PC-3 (cell line): Measurements from ENCODE around the gene SLC35F5. TPM values are rescaled to one million over a fixed set of nuclear protein-coding genes. Genes with fewer than 3 reads are reported as not detected.

Experiments used
- ATAC-seq: fragments of 200-7000 bp; cut with Tn5 transposase; 2 replicates; pipeline ENCODE4 v1.9.1; 2020; ENCODE audit warnings: mild to moderate bottlenecking, moderate library complexity
- BruUV-seq: library from RNA; stranded (reverse); fragments of 400-500 nt; replicated peaks from 2 replicates; lab custom pipeline; 2021; lab: Mats Ljungman, UMichigan
- CTCF ChIA-PET: fragments of 300-600 bp; sonication (Branson Sonifier 250); formaldehyde crosslinking; loops from one replicate; lab custom pipeline; 2022; ENCODE audit warnings: antibody characterized with exemption; lab: Charles Lee
- POLR2A ChIA-PET: fragments of 300-600 bp; sonication (Branson Sonifier 250); formaldehyde crosslinking; loops from one replicate; lab custom pipeline; 2022; ENCODE audit warnings: antibody characterized with exemption; ENCODE audit not compliant: unreplicated experiment; lab: Charles Lee
- DNase-seq: peaks from one replicate; pipeline ENCODE4 v3.0.0-alpha.2; 2015
- H2AFZ ChIP-seq: fragments of 300-600 bp; sonication (generic); 2 replicates; pipeline ENCODE4 v1.6.0; 2016; ENCODE audit warnings: antibody characterized with exemption, low read length
- H3F3A ChIP-seq: fragments of 300-600 bp; sonication (generic); one replicate; pipeline ENCODE4 v1.6.0; 2017; ENCODE audit warnings: antibody characterized with exemption, low read length, control low read depth, mild to moderate bottlenecking; ENCODE audit not compliant: unreplicated experiment
- H3K27ac ChIP-seq: fragments of 300-600 bp; sonication (generic); 2 replicates; pipeline ENCODE4 v1.5.1; 2016; ENCODE audit warnings: mild to moderate bottlenecking, low read length
- H3K27me3 ChIP-seq: fragments of 300-600 bp; sonication (generic); 2 replicates; pipeline ENCODE4 v1.6.1; 2016; ENCODE audit warnings: low read length, mixed read lengths
- H3K36me3 ChIP-seq: fragments of 300-600 bp; sonication (generic); 2 replicates; pipeline ENCODE4 v1.6.1; 2016; ENCODE audit warnings: low read depth, mixed run types, low read length, mixed read lengths
- H3K4me1 ChIP-seq: fragments of 300-600 bp; sonication (generic); 2 replicates; pipeline ENCODE4 v1.5.1; 2016; ENCODE audit warnings: low read length; ENCODE audit not compliant: insufficient read depth
- H3K4me2 ChIP-seq: fragments of 300-600 bp; sonication (generic); 2 replicates; pipeline ENCODE4 v1.6.0; 2016; ENCODE audit warnings: low read length
- H3K4me3 ChIP-seq: fragments of 300-600 bp; sonication (generic); 2 replicates; pipeline ENCODE4 v1.5.1; 2016; ENCODE audit warnings: mild to moderate bottlenecking, low read length, mixed read lengths
- H3K79me2 ChIP-seq: fragments of 300-600 bp; sonication (generic); 2 replicates; pipeline ENCODE4 v1.6.1; 2017; ENCODE audit warnings: low read length, mixed read lengths
- H3K9ac ChIP-seq: fragments of 300-600 bp; sonication (generic); 2 replicates; pipeline ENCODE4 v1.6.0; 2016; ENCODE audit warnings: mild to moderate bottlenecking, low read length
- H3K9me2 ChIP-seq: fragments of 300-600 bp; sonication (generic); replicated peaks from 2 replicates; pipeline ENCODE4 v1.6.1; 2016; ENCODE audit warnings: mixed run types, low read length, mixed read lengths
- H3K9me3 ChIP-seq: fragments of 300-600 bp; sonication (generic); 2 replicates; pipeline ENCODE4 v1.6.1; 2016; ENCODE audit warnings: low read length, mixed read lengths
- H4K20me1 ChIP-seq: fragments of 300-600 bp; sonication (generic); 2 replicates; pipeline ENCODE4 v1.6.1; 2016; ENCODE audit warnings: low read length, mixed read lengths
- EZH2 ChIP-seq: fragments of 300-600 bp; sonication (generic); IDR thresholded peaks from one replicate; pipeline ENCODE4 v1.6.1; 2017; ENCODE audit warnings: antibody characterized with exemption, mild to moderate bottlenecking, low read length; ENCODE audit not compliant: unreplicated experiment
- EZH2phosphoT487 ChIP-seq: fragments of 300-600 bp; sonication (generic); IDR thresholded peaks from 2 replicates; pipeline ENCODE4 v1.6.1; 2018; ENCODE audit warnings: mild to moderate bottlenecking, antibody characterized with exemption, low read length, borderline replicate concordance
- intact Hi-C: fragments of 100-400 bp; cut with micrococcal nuclease; formaldehyde crosslinking; loops from 2 replicates; pipeline ENCODE4 v1.9.0; 2023
- total RNA-seq: library from RNA; depleted of rRNA; stranded (reverse); fragments of >200 nt; gene quantifications from 2 replicates; pipeline ENCODE4 v1.2.3, GENCODE V29; 2014
- TF ChIP-seq, protein P1 (sequence below): fragments of 300-600 bp; sonication (generic); conservative IDR thresholded peaks from 2 replicates; pipeline ENCODE4 v1.5.1; 2017; ENCODE audit warnings: antibody characterized with exemption, low read depth, mild to moderate bottlenecking, low read length

SLC35F5 gene
- total RNA-seq, 1 experiment from 2014 or later = 55.3 TPM

DNA sequence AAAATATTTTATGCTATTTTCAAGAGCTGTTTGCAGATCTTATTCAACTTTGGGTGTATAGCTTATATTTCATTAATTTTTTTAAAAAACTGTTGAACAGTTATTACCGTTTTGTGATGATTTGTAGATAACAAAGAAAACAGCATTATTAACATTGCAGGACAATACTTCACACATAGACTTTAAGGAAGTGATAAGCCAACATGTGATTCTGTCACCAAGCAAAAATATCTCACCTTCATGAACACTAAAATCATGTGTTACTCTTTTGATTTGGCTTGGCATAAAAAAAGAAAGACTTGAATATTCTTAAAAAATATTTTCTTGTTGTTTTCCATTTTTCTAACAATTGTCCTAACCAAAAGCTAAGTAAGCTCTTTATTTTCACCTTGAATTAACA lies 33.0 kb downstream of the SLC35F5 start:
- H3K9ac ChIP-seq = no peak overlapping the region
- DNase-seq (no peak), ATAC-seq (no peak)
- no peak overlapping the region for H3K4me3 ChIP-seq
- H3K4me2 ChIP-seq = no peak overlapping the region
- H3K27me3 ChIP-seq = no peaks in the 10 kb centered on the region
- no peaks in the 10 kb centered on the region for H3K9me2 ChIP-seq
- peaks cover 15% of the 10 kb centered on the region for H3K36me3 ChIP-seq
- H3K4me1 ChIP-seq = peaks cover 4% of the 10 kb centered on the region; the same call in 1 of the 2 replicates
- no peak overlapping the region for H2AFZ ChIP-seq
- H3K9me3 ChIP-seq = no peaks in the 10 kb centered on the region
- H3K79me2 ChIP-seq = no peaks in the 10 kb centered on the region
- H3K27ac ChIP-seq = no peak overlapping the region
- intact Hi-C loops = no loop called here
- BruUV-seq = no TSS peak
- H4K20me1 ChIP-seq = no peaks in the 10 kb centered on the region
- peaks cover 8% of the 10 kb centered on the region for H3F3A ChIP-seq
- ChIA-PET POLR2A (no interaction called here), CTCF (interaction anchor here (0.6 kb wide), 1 partner anchor 150 kb away, joined by 3 read pairs; no protein-coding TSS in a partner anchor)
- TF ChIP-seq EZH2phosphoT487 (no peak), EZH2 (no peak)
- TF ChIP-seq, protein P1, sequence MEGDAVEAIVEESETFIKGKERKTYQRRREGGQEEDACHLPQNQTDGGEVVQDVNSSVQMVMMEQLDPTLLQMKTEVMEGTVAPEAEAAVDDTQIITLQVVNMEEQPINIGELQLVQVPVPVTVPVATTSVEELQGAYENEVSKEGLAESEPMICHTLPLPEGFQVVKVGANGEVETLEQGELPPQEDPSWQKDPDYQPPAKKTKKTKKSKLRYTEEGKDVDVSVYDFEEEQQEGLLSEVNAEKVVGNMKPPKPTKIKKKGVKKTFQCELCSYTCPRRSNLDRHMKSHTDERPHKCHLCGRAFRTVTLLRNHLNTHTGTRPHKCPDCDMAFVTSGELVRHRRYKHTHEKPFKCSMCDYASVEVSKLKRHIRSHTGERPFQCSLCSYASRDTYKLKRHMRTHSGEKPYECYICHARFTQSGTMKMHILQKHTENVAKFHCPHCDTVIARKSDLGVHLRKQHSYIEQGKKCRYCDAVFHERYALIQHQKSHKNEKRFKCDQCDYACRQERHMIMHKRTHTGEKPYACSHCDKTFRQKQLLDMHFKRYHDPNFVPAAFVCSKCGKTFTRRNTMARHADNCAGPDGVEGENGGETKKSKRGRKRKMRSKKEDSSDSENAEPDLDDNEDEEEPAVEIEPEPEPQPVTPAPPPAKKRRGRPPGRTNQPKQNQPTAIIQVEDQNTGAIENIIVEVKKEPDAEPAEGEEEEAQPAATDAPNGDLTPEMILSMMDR = no peak

DNA sequence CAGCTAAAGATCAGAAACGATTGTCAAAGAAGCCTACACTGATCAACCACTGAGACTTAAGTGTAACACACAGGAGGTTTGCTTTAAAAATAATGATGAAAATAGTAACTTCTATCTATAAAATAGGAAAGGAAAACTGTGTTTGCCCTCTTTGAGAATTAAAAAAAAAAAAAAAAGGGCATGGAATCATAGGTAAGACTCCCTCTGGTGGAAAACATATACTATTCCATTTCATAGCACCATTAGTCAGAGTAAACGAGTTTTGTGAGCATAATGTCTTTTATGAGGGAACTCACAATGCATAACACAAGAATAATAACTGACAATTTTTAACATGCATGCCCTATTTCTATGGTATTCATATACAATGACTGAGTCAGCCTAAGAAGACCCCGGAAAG lies 36.3 kb downstream of the SLC35F5 start:
- Histone ChIP-seq H3K27me3 (no peaks in the 10 kb centered on the region), H3K36me3 (peaks cover 13% of the 10 kb centered on the region), H3K4me3 (no peak overlapping the region), H3K79me2 (no peaks in the 10 kb centered on the region), H3K27ac (no peak overlapping the region), H3K9me2 (no peaks in the 10 kb centered on the region), H3K9me3 (no peaks in the 10 kb centered on the region), H3K9ac (no peak overlapping the region), H3F3A (peaks cover 8% of the 10 kb centered on the region), H2AFZ (no peak overlapping the region), H4K20me1 (no peaks in the 10 kb centered on the region), H3K4me1 (peaks cover 4% of the 10 kb centered on the region; the same call in 1 of the 2 replicates), H3K4me2 (no peak overlapping the region)
- BruUV-seq = no TSS peak
- intact Hi-C loops = no loop called here
- ChIA-PET CTCF (no interaction called here), POLR2A (interaction anchor here (0.6 kb wide), 1 partner anchor 141 kb away, joined by 6 read pairs; no protein-coding TSS in a partner anchor)
- DNase-seq (peak; percentile 66), ATAC-seq (peak; percentile 77)
- TF ChIP-seq, protein P1 = peak; percentile 75
- no peak for TF ChIP-seq EZH2phosphoT487
- TF ChIP-seq EZH2 = no peak

DNA sequence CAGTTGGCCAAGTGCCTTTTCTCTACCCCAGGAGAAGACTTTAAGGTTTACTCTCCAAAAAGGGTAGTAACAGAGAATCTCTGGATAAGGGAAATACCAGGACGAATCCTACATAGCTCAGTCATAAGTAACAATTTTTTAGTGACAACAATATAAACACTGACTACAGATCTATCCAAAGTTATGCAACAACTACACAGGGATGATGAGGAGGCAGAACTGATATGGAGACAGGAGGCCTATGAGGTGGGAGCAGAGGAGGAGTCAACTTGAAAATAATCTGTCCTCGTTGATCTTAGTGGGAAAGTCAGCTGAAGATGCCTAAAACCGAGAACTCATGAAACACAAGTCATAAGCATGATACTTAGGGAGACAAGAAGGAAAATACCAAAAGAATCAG lies 40.2 kb downstream of the SLC35F5 start:
- ChIA-PET POLR2A (interaction anchor here (0.7 kb wide), 1 partner anchor 333 kb away, joined by 3 read pairs; no protein-coding TSS in a partner anchor), CTCF (no interaction called here)

More for the DNA sequence above, 40.2 kb downstream of the SLC35F5 start:
- no peaks in the 10 kb centered on the region for H3K9me2 ChIP-seq
- H3K27me3 ChIP-seq = no peaks in the 10 kb centered on the region
- H4K20me1 ChIP-seq = no peaks in the 10 kb centered on the region
- H3K9ac ChIP-seq = no peak overlapping the region
- peaks cover 4% of the 10 kb centered on the region for H3F3A ChIP-seq
- DNase-seq (no peak), ATAC-seq (no peak)
- peaks cover 24% of the 10 kb centered on the region; the same call in 1 of the 2 replicates for H3K36me3 ChIP-seq
- intact Hi-C loops = no loop called here
- TF ChIP-seq EZH2 = no peak
- H2AFZ ChIP-seq = no peak overlapping the region
- H3K4me3 ChIP-seq = no peak overlapping the region
- H3K9me3 ChIP-seq = no peaks in the 10 kb centered on the region
- H3K4me1 ChIP-seq = peaks cover 4% of the 10 kb centered on the region; the same call in 1 of the 2 replicates
- BruUV-seq = no TSS peak
- H3K79me2 ChIP-seq = no peaks in the 10 kb centered on the region
- H3K27ac ChIP-seq = no peak overlapping the region
- H3K4me2 ChIP-seq = no peak overlapping the region
